Activated CD4-positive, alpha-beta T cell treated with anti-CD3 and anti-CD28 coated beads for 24 hours (primary cell): ENCODE results near the gene LDOC1.
"Not testable (repeated sequence)": the region's sequence is repeated elsewhere in the genome, so short reads cannot be mapped to it uniquely, and the experiment has no call there.

ENCODE experiments used
- DNase-seq, 2 donors: peaks; one replicate each; pipeline ENCODE4 v3.0.0-alpha.2; 2020; ENCODE audit warnings: low read depth in 2 of 2

The LDOC1 gene

DNA sequence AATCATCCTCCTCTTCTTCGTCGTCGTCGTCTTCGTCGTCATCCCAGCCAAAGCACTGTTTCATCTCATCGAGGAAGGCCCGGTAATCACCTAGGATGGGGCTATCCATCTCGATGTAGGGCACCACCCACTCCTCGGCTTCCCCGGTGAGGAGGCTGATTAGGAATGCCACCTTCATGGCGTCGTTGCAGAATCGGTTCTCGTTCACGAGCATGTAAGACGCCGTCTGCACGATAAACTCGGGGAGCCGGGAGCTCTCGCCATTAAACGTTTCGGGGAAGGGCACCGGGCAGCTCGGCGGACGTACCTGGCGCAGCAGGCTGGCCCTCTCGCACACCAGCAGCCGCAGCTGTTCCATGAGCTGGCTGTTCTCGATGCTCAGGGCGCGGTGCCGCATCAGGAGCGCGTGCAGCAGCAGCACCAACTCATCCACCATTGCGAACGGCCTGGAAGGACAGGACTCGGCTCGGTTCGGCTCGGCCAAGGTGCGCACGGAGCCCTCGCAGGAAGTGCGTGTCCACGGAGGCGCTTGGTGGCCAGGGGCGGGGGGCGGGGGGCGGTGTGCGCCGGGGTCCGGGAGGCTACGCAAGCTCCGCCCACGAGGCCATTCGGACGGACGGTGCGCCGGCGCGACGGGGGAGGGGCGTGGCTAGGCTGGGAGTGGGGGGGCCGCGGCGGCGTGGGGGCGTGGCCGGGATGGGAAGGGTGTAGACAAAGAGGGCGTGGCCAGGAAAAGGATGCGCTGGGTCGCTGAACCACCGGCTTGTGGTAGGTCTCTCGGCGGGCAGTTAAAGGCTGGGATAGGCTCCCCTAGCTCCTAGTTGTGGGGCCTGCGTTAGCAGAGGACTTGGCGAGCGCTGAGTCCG lies at the start of gene LDOC1:
TSS of gene LDOC1 (minus strand) at position 544 of the 866 bp plus-strand sequence. CDS start at position 436, 108 bp downstream.
- DNase-seq = peak; percentile 56 to 73

DNA sequence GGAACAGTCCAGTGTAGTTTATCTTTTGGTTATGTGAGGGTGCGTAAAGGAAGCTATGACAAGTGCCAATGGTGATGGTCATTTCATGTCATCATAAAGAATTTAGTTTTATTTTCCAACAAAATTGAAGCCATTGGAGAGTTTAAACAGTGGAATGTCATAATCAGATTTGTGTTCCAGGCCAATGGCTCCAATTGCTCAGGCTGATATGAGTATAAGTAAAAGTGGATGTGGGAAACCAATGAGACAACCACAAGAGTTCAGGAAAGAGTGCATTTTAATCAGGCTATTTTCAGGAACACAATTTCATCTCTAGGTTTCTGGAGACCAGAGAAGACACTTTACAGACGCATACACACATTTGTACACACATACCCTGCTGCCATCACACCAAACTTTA lies 44.7 kb upstream of the LDOC1 start:
- no peak for DNase-seq

GRCh38 chrX:141220342-141221008 lies 43.5 kb upstream of the LDOC1 start:
- no peak for DNase-seq

GRCh38 chrX:141214196-141214595 lies 37.3 kb upstream of the LDOC1 start:
- DNase-seq = no peak

- no peak for DNase-seq
Observed at GRCh38 chrX:141201962-141202361, 25.0 kb upstream of the LDOC1 start.

- not testable (repeated sequence) for DNase-seq
Observed at GRCh38 chrX:141188573-141188972, 11.6 kb upstream of the LDOC1 start.

DNA sequence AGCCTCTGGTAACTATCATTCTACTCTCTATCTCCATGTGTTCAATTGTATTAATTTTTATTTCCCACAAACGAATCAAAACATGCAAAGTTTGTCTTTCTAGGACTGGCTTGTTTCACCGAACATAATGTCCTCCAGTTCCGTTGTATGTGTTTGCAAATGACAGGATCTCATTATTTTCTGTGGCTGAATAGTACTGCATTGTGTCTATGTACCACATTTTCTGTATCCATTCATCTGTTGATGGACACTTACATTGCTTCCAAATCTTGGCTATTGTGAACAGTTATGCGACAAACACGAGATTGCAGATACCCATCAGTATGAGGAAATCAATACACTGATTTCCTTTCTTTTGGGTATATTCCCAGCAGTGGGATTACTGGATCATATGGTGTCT lies 8.4 kb upstream of the LDOC1 start:
- no peak for DNase-seq

- no peak for DNase-seq
Observed at GRCh38 chrX:141183000-141183399, 6.1 kb upstream of the LDOC1 start.

DNA sequence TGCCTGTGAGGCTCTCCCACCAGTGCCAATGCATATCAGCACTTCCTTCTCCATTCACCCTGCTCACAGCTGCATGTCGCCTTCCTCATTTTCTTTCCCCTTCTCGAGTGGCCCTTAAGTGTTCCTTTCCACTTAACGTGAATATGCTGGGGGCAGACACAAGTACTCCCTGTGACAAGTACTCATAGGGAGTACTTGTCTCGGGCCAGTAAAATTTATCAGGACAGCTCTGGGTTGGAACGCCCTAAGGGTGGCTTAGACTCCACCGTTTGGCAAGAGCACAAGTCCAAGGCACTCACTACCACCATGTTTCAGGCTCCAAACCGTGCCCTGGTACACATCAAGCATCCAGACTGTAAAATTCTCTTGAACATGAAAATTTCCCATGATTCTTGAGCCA lies 3.9 kb upstream of the LDOC1 start:
- no peak for DNase-seq

DNA sequence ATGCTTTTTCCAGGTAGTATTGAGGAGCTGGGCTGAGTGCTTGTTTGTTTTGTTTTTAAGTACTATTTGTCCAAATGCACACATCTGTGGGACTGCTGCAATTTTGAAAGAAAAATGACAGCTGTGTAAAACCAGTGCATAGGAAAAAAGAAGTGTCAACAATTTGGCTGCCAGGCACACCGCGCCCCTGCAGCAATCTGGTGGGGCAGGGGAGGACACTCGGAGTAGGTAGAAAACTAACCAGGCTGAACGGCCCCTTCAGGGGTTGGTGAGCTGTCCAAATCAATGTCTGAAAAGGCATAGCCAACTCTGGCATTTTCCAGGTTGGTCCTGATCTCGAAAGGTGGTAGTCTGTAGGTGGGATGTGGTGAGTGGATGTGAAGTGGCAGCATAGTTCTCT lies 1.1 kb downstream of the LDOC1 start:
- DNase-seq = no peak

GRCh38 chrX:141164406-141164805 lies 12.5 kb downstream of the LDOC1 start:
- DNase-seq = no peak

DNA sequence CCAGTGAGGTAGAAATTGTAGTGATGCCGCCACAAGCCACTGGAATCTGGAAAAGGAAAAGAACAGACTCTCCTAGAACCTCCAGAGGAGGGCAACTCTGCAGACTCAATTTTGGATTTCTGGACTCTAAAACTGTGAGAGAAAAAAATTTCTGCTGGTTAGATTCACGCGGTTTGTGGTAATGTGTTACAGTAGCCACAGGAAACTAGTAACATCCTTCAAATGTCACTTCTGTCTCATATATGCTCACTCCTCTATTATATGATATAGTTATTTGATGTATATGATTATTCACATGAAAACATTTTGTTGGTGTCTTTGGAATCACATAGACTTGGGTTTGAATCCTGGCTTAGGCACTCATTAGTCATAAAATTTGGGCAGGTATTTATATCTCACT lies 18.8 kb downstream of the LDOC1 start:
- no peak for DNase-seq

GRCh38 chrX:141155231-141155630 lies 21.7 kb downstream of the LDOC1 start:
- not testable (repeated sequence) for DNase-seq

- DNase-seq = no peak
Observed at GRCh38 chrX:141142946-141143345, 34.0 kb downstream of the LDOC1 start.

DNA sequence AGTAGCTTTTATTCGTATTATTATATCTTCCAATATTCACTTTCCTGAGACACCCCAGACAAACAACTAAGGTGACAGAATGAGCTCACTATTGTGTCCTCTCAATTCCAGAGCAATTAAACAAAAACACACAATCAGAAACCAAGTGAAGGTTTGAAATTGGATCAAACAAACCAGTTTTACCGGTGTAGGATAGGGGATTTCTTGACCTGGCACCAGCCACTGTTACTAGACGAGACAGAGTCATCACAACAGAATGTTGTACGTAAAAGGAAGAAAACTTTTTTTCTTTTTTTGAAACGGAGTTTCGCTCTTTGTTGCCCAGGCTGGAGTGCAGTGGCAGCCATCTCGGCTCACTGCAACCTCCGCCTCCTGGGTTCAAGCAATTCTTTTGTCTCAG lies 43.7 kb downstream of the LDOC1 start:
- DNase-seq = no peak

GRCh38 chrX:141127146-141127545 lies 49.8 kb downstream of the LDOC1 start:
- DNase-seq = no peak
